Naive thymus-derived CD8-positive, alpha-beta T cell (primary cell): ENCODE measurements around the gene CDC14B. TPM values are rescaled to one million over a fixed set of nuclear protein-coding genes. Genes with fewer than 3 reads are reported as not detected.
A peak's percentile ranks its signal among the peaks of the same experiment; 100 is the strongest.

Experiments used
- ATAC-seq, 2 donors: fragments of 150-1000 bp; cut with Tn5 transposase in 1 of 2; sonication (Bioruptor Pico), chemical (Tn5 transposase) in 1 of 2; 1 replicate in 1 of 2; 2 replicates in 1 of 2; pipeline ENCODE4 v1.10.0; 2021; ENCODE audit warnings: mild to moderate bottlenecking in 2 of 2, moderate library complexity in 2 of 2
- POLR2A ChIA-PET: fragments of 350-600 bp; sonication (Branson Sonifier 250); formaldehyde crosslinking; loops from one replicate; lab custom pipeline; 2021; ENCODE audit warnings: antibody characterized with exemption; lab: Charles Lee
- DNase-seq, 10 donors: peaks; one replicate each; pipeline versions ENCODE4 v3.0.0 to v3.0.0-alpha.2; 2020 to 2022
- H3K27ac Mint-ChIP-seq, 10 donors: one replicate each; pipeline ENCODE4 v1.8.0; 2020 to 2022; ENCODE audit warnings: mild to moderate bottlenecking in 10 of 10, mixed read lengths in 10 of 10, moderate library complexity in 4 of 10, inconsistent platforms in 1 of 10
- H3K27me3 Mint-ChIP-seq, 5 donors: one replicate each; pipeline ENCODE4 v1.8.0; 2021 to 2022; ENCODE audit warnings: mixed read lengths in 5 of 5
- H3K36me3 Mint-ChIP-seq, 3 donors: one replicate each; pipeline ENCODE4 v1.8.0; 2020 to 2022; ENCODE audit warnings: mixed read lengths in 3 of 3, mild to moderate bottlenecking in 2 of 3, inconsistent platforms in 1 of 3
- H3K4me1 Mint-ChIP-seq, 4 donors: one replicate each; pipeline ENCODE4 v1.8.0; 2021 to 2022; ENCODE audit warnings: mixed read lengths in 4 of 4
- H3K4me3 Mint-ChIP-seq, 10 donors: one replicate each; pipeline ENCODE4 v1.8.0; 2020 to 2022; ENCODE audit warnings: mild to moderate bottlenecking in 10 of 10, mixed read lengths in 10 of 10, moderate library complexity in 6 of 10, inconsistent platforms in 1 of 10
- H3K9me3 Mint-ChIP-seq, 9 donors: one replicate each; pipeline ENCODE4 v1.8.0; 2020 to 2022; ENCODE audit warnings: mixed read lengths in 9 of 9, mild to moderate bottlenecking in 3 of 9, inconsistent platforms in 1 of 9, moderate library complexity in 1 of 9
- polyA plus RNA-seq, 3 donors: library from polyadenylated mRNA; unstranded; fragments of 300-500 nt; fragmentation: Illumina TruSeq; gene quantifications; one replicate each; pipeline ENCODE4 v1.2.3, GENCODE V29; 2021
- total RNA-seq, 8 experiments: library from RNA in 2 of 8; stranded (reverse) in 2 of 8; gene quantifications; one replicate each; pipeline ENCODE4 v1.2.3 and lab custom pipeline; 2021 to 2026

The CDC14B gene
- total and polyA plus RNA-seq, 5 experiments from 2014 or later, result 3.8 to 13.3 (median 7.1) TPM

DNA sequence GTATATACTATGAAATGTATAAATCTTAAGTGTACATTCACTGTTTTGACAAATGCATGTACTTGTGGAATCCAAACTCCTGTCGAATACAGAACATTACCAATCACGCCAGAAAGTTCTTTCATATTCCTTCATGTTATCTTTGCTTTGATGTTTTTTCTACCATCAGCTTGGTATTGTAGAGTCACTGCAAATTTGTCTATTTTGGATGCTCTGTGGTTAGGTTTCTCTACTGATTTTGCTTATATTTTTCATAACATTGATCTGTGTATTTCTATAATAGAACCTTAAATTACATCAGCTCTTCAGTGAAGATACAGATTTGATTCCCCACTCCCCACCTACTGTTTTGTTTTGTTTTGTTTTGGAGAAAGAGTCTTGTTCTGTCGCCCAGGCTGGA lies 138.9 kb downstream of the CDC14B start:
- H3K4me1 Mint-ChIP-seq, result peaks cover 0 to 9% (median 2%) of the 10 kb centered on the region in 4 donors
- no peak overlapping the region for H3K27ac Mint-ChIP-seq
- POLR2A ChIA-PET, result interaction anchor here (1.5 kb wide), 1 partner anchor 86 kb away, joined by 9 read pairs; no protein-coding TSS in a partner anchor
- no peak overlapping the region for H3K4me3 Mint-ChIP-seq
- peaks cover 0 to 69% (median 24%) of the 10 kb centered on the region in 3 donors for H3K36me3 Mint-ChIP-seq
- no peaks in the 10 kb centered on the region for H3K27me3 Mint-ChIP-seq
- H3K9me3 Mint-ChIP-seq, result no peaks in the 10 kb centered on the region
- no peak for DNase-seq
- ATAC-seq, result no peak

DNA sequence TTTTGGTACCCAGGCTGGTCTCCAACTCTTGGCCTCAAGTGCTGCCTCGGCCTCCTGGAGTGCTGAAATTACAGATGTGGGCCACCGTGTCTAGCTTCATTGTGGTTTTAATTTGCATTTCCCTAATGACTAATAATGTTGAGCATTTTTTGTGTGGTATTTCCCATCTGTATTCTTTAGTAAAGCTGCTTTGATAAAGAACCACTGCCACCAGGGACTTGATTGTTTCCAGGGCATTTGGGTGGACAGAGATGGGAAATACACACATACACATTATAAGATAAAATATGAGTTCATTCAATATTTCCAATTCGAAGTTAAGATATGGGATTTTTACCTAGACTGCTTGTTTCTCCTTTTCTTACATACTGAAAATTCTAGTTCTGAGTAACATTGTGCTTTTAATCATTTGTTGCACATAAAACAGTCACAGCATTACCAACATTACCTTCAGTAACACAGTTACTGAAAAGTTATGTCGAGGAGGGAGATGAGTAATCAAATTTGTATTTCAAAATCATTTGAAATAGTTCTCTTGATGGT lies 140.7 kb downstream of the CDC14B start:
- no peak overlapping the region for H3K4me3 Mint-ChIP-seq
- DNase-seq (no peak), ATAC-seq (no peak)
- peaks cover 0 to 4% (median 2%) of the 10 kb centered on the region in 4 donors for H3K4me1 Mint-ChIP-seq
- H3K36me3 Mint-ChIP-seq, result peaks cover 0 to 66% (median 12%) of the 10 kb centered on the region in 3 donors
- no peaks in the 10 kb centered on the region for H3K27me3 Mint-ChIP-seq
- POLR2A ChIA-PET, result no interaction called here
- H3K27ac Mint-ChIP-seq, result peak overlapping the region in 3 of 10 donors; percentile 1 to 41 (median 14)
- H3K9me3 Mint-ChIP-seq, result no peaks in the 10 kb centered on the region

DNA sequence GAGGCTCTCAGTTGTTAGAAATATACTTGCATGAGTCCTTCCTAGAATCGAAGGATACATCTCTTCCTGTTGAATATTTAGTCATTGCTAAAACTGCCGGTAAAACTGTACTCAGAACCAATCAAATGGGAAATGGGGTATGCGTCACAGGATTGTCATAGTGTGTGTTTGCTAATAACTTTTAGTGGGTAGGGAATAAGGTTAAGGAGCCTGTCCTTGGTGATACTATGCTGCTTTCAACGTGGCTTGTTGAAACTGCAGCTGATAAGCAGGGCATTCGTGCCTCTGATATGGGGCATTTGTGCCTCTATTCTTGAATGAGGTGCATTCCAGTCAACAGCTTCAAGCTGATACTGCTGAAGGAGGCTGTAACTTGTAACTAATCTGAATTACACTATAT lies 143.1 kb downstream of the CDC14B start:
- ATAC-seq, result no peak
- Mint-ChIP-seq H3K4me1 (peaks cover 0 to 2% (median 0%) of the 10 kb centered on the region in 4 donors), H3K27me3 (no peaks in the 10 kb centered on the region), H3K9me3 (no peaks in the 10 kb centered on the region), H3K36me3 (peaks cover 0 to 47% (median 6%) of the 10 kb centered on the region in 3 donors), H3K27ac (peak overlapping the region in 1 of 10 donors; percentile 33), H3K4me3 (no peak overlapping the region)
- no peak for DNase-seq
- POLR2A ChIA-PET, result no interaction called here

DNA sequence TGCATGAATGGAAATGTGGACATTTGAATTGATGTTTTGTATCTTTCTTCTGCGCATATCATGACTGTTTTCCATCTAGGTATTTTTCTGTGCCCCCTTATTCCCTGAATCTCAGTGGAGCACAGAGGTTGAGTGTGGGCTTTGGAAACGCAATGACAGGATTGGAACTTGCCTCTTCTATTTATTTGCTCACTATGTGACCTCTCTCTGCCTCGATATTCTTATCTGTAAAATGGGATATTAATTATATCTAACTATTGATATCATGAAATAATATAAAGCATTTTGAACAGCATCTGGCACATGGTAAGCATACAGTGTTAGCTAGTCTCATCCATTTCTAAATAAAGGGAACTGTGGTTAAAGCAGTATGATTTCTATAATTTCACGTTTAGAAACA lies 143.6 kb downstream of the CDC14B start:
- Mint-ChIP-seq H3K9me3 (no peaks in the 10 kb centered on the region), H3K4me3 (no peak overlapping the region), H3K27ac (no peak overlapping the region), H3K27me3 (no peaks in the 10 kb centered on the region), H3K36me3 (peaks cover 0 to 42% (median 9%) of the 10 kb centered on the region in 3 donors), H3K4me1 (peaks cover 0 to 2% (median 0%) of the 10 kb centered on the region in 4 donors)
- POLR2A ChIA-PET, result no interaction called here
- ATAC-seq (no peak), DNase-seq (no peak)

DNA sequence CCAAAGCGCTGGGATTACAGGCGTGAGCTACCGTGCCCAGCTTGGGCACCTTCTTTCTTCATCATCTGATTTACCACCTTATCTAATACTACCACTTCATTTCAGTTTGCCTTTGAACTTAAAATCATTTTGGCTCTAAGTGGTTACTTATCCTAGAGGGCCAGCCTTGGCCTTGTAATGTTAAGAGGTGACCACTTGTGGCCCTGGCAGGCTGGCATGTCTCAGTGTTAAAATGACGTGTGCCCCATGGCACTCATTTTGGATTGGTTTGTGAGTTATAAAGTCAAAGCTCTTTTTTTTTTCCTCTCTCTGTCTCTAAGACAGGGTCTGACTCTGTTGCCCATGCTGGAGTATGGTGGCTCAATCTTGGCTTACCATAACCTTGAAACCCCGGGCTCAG lies 151.9 kb downstream of the CDC14B start:
- Mint-ChIP-seq H3K27me3 (no peaks in the 10 kb centered on the region), H3K4me3 (no peak overlapping the region)
- POLR2A ChIA-PET, result no interaction called here

DNA sequence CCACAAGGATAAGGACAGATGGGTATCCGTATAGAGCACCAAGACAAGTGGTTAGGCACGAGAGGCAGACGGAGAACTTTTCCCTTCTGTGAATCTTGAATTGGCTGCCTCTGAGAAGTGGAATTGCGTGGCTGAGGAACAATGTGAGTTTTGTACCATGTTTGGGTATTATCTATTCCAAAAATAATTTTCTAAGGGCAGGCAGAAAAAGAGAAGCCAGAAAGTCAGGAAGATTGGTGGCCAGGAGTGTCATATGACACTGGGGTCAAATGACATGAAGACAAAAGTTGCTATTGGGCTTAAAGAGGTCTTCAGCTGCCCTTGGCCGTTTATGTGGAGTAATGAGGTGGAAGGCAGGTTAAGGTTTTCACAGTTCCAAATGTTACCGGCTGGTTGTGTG lies 155.2 kb downstream of the CDC14B start:
- no peaks in the 10 kb centered on the region for H3K4me1 Mint-ChIP-seq
- H3K4me3 Mint-ChIP-seq, result no peak overlapping the region
- no peaks in the 10 kb centered on the region for H3K27me3 Mint-ChIP-seq
- ATAC-seq (no peak), DNase-seq (no peak)
- H3K9me3 Mint-ChIP-seq, result no peaks in the 10 kb centered on the region
- POLR2A ChIA-PET, result no interaction called here
- peak overlapping the region in 4 of 10 donors; percentile 9 to 84 (median 26) for H3K27ac Mint-ChIP-seq
- peaks cover 3 to 68% (median 24%) of the 10 kb centered on the region in 3 donors for H3K36me3 Mint-ChIP-seq

More for the DNA sequence above, 151.9 kb downstream of the CDC14B start:
- no peaks in the 10 kb centered on the region for H3K9me3 Mint-ChIP-seq
- ATAC-seq (no peak), DNase-seq (no peak)
- H3K36me3 Mint-ChIP-seq, result peaks cover 0 to 57% (median 25%) of the 10 kb centered on the region in 3 donors
- no peak overlapping the region for H3K27ac Mint-ChIP-seq
- no peaks in the 10 kb centered on the region for H3K4me1 Mint-ChIP-seq

DNA sequence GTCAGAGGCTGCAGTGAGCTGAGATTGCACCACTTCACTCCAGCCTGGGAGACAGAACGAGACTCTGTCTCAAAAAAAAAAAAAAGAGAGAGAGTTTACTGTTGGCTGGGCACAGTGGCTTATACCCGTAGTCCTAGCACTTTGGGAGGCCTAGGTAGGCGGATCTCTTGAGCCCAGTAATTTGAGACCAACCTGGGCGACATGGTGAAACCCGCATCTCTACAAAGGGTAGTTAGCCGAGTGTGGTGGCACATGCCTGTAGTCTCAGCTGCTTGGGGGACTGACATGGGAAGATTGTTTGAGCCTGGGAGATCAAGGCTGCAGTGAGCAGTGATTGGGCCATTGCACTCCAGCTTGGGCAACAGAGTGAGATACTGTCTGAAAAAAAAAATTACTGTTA lies 157.1 kb downstream of the CDC14B start:
- H3K27ac Mint-ChIP-seq, result no peak overlapping the region
- DNase-seq (no peak), ATAC-seq (no peak)
- peaks cover 7 to 70% (median 22%) of the 10 kb centered on the region in 3 donors for H3K36me3 Mint-ChIP-seq
- H3K4me3 Mint-ChIP-seq, result no peak overlapping the region
- no peaks in the 10 kb centered on the region for H3K27me3 Mint-ChIP-seq
- no peaks in the 10 kb centered on the region for H3K9me3 Mint-ChIP-seq
- POLR2A ChIA-PET, result interaction anchor here (0.5 kb wide), 1 partner anchor 10 kb away, joined by 6 read pairs; no protein-coding TSS in a partner anchor
- H3K4me1 Mint-ChIP-seq, result peaks cover 0 to 5% (median 1%) of the 10 kb centered on the region in 4 donors

DNA sequence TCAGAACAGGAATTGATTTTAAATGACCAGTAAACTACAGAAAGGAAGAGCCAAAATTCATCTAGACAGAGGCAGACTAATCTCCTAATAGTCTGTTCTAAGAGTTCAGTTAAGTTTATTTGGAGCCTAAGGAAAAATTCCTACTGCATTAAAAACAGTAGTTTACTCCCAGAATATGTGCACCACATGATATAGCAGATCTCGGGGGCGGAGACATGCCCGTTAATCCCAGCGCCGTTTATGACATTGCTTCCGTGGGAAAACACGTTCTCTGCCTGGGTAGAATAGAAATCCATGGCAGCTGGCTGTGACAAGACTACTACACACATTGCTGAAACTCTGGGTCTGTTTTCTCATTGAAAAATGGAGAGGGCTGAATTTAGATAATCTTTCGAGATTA lies 158.3 kb downstream of the CDC14B start:
- POLR2A ChIA-PET, result interaction anchor here (1.2 kb wide), 1 partner anchor 105 kb away, joined by 3 read pairs; no protein-coding TSS in a partner anchor
- H3K9me3 Mint-ChIP-seq, result no peaks in the 10 kb centered on the region
- H3K27me3 Mint-ChIP-seq, result no peaks in the 10 kb centered on the region
- H3K27ac Mint-ChIP-seq, result peak overlapping the region in 1 of 10 donors; percentile 58
- peaks cover 7 to 58% (median 19%) of the 10 kb centered on the region in 3 donors for H3K36me3 Mint-ChIP-seq
- DNase-seq (no peak), ATAC-seq (no peak)
- H3K4me1 Mint-ChIP-seq, result peaks cover 0 to 5% (median 1%) of the 10 kb centered on the region in 4 donors
- H3K4me3 Mint-ChIP-seq, result no peak overlapping the region

DNA sequence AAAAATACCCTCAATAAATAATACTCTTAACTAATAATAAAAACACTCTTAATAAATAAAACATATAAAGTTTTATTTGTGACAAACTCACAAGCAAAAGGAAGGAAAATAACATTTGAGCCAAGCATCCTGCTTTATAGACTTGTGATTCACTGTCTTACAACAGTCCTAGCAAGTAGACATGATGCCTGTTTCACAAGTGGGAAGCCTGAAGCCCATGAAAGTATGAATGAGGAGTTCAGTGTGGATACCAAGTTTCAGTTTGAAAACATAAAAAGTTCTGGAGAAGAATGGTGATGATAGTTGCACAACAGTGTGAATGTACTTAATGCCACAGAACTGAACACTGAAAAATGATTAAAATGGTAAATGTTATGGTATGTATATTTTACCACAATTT lies 158.8 kb downstream of the CDC14B start:
- Mint-ChIP-seq H3K4me3 (no peak overlapping the region), H3K27ac (no peak overlapping the region)

DNA sequence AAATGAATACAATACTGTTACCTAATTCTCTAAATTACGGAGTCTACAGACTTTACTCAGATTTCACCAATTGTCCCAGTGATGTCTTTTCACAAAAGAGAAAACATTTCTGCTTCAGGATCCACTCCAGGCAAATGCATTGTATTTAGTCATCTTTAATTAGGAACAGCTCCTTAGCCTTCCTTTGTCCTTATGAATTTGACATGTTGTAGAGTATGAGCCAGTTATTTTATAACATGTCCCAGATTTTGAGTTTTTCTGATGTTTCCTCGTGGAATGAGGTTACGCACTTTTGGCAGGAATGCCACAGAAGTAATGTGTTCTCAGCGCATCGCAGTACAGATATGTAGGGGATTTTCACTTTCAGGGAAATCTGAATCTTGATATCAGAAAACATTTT lies 159.2 kb downstream of the CDC14B start:
- POLR2A ChIA-PET, result no interaction called here
- Mint-ChIP-seq H3K4me1 (peaks cover 0 to 5% (median 1%) of the 10 kb centered on the region in 4 donors), H3K36me3 (peaks cover 7 to 49% (median 14%) of the 10 kb centered on the region in 3 donors), H3K9me3 (no peaks in the 10 kb centered on the region), H3K4me3 (no peak overlapping the region), H3K27ac (no peak overlapping the region), H3K27me3 (no peaks in the 10 kb centered on the region)
- no peak for DNase-seq
- ATAC-seq, result no peak

More for the DNA sequence above, 158.8 kb downstream of the CDC14B start:
- DNase-seq (no peak), ATAC-seq (no peak)
- peaks cover 7 to 53% (median 18%) of the 10 kb centered on the region in 3 donors for H3K36me3 Mint-ChIP-seq
- H3K27me3 Mint-ChIP-seq, result no peaks in the 10 kb centered on the region
- no peaks in the 10 kb centered on the region for H3K9me3 Mint-ChIP-seq
- POLR2A ChIA-PET, result no interaction called here
- peaks cover 0 to 5% (median 1%) of the 10 kb centered on the region in 4 donors for H3K4me1 Mint-ChIP-seq

DNA sequence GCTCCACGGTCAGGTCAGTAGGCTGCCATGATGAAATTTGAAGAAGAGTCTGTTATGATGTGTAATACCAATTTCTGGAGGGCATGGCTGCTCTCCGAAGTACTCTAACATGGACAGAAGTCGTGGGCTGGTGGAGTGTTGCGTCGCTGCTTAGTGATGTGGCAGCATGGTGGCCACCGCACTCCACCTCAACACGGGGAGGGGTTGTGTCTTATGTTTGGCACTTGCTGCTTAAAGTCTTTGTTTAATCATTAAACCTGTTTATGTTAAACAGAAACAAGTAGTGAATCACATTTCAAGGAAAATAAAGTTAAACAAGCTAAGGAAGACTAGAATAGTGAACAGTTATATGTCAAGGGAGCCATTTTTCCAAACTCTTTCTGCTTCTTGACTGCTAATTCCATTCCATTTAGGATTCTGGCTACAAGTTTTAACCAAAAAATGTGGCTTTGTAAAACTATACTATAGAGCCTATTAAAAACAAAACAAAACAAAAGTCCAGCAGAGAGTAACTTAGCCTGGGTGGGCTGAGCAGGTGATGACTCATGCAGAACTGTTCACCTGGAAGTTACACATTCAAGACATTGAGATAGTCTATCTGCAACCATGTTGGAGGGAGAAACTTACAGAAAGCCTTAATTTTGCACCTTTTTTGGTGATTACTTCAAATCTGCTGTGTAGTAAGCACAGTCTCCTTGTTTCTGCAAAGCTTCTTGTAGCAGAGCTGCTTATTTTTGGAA lies 160.2 kb downstream of the CDC14B start:
- H3K36me3 Mint-ChIP-seq, result peaks cover 7 to 40% (median 10%) of the 10 kb centered on the region in 3 donors
- H3K4me1 Mint-ChIP-seq, result peaks cover 0 to 5% (median 1%) of the 10 kb centered on the region in 4 donors
- POLR2A ChIA-PET, result interaction anchor here (1.1 kb wide), 1 partner anchor 208 kb away, joined by 7 read pairs; no protein-coding TSS in a partner anchor
- no peaks in the 10 kb centered on the region for H3K27me3 Mint-ChIP-seq
- DNase-seq (no peak), ATAC-seq (no peak)
- peak overlapping the region in 5 of 10 donors; percentile 3 to 58 (median 45) for H3K27ac Mint-ChIP-seq
- H3K9me3 Mint-ChIP-seq, result no peaks in the 10 kb centered on the region
- H3K4me3 Mint-ChIP-seq, result no peak overlapping the region

DNA sequence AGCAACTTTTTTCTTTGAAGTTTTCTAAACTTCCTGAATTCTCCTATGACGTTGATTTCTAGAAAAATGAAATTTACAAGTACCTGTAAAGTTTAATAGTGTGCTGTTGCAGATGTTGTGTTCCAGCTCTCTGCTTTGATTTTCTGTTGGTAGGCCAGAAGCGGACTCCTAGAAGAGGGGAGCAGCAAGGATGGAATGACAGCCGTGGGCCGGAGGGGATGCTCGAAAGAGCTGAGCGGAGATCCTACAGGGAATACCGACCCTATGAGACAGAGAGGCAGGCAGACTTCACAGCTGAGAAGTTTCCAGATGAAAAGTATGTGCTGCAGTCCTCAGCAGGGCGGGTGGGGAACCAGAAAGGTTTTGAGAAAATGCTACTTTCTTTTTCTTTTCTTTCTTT lies 161.4 kb downstream of the CDC14B start:
- no peak for DNase-seq
- peaks cover 5 to 12% (median 8%) of the 10 kb centered on the region in 4 donors for H3K4me1 Mint-ChIP-seq
- no peaks in the 10 kb centered on the region for H3K9me3 Mint-ChIP-seq
- no peaks in the 10 kb centered on the region for H3K27me3 Mint-ChIP-seq
- peak overlapping the region in 3 of 10 donors; percentile 13 to 51 (median 31) for H3K27ac Mint-ChIP-seq
- H3K36me3 Mint-ChIP-seq, result peaks cover 7 to 36% (median 10%) of the 10 kb centered on the region in 3 donors
- POLR2A ChIA-PET, result interaction anchor here (0.5 kb wide), 1 partner anchor 16 kb away, joined by 5 read pairs; no protein-coding TSS in a partner anchor
- no peak overlapping the region for H3K4me3 Mint-ChIP-seq
- no peak for ATAC-seq

DNA sequence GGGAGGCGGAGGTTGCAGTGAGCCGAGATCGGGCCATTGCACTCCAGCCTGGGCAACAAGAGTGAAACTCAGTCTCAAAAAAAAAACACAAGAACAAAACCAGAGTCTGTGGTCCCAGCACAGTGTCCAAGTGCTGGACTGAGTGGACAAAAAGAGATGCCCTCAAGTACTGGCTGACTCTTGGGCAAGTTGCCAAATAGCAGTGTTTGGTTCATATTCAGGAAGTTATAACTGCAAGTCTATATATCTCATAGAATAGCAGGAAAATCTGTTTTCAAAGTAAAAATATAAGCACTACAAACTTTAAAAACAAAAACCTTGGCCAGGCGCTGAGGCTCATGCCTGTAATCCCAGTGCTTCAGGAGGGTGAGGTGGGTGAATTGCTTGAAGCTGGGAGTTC lies 162.4 kb downstream of the CDC14B start:
- peak overlapping the region in 2 of 10 donors; percentile 38 to 41 for H3K27ac Mint-ChIP-seq
- no peaks in the 10 kb centered on the region for H3K9me3 Mint-ChIP-seq
- POLR2A ChIA-PET, result no interaction called here
- ATAC-seq, result no peak
- DNase-seq, result no peak
- no peaks in the 10 kb centered on the region for H3K27me3 Mint-ChIP-seq
- peaks cover 7 to 31% (median 10%) of the 10 kb centered on the region in 3 donors for H3K36me3 Mint-ChIP-seq
- no peak overlapping the region for H3K4me3 Mint-ChIP-seq
- peaks cover 7 to 16% (median 11%) of the 10 kb centered on the region in 4 donors for H3K4me1 Mint-ChIP-seq
